Stomach smooth muscle (tissue), 2 donors: ENCODE measurements around the gene USP12.
"Not testable (repeated sequence)": the region's sequence is repeated elsewhere in the genome, so short reads cannot be mapped to it uniquely, and the experiment has no call there.

Experiments used
- H3K27ac ChIP-seq: one replicate; pipeline ENCODE4 v1.7.0; 2013; ENCODE audit warnings: mild to moderate bottlenecking, low read length, inconsistent platforms
- H3K27me3 ChIP-seq, 2 donors: one replicate each; pipeline ENCODE4 v1.7.0; 2013; ENCODE audit warnings: low read length in 2 of 2; ENCODE audit not compliant: insufficient read depth in 2 of 2, control insufficient read depth in 1 of 2
- H3K36me3 ChIP-seq, 2 donors: one replicate each; pipeline ENCODE4 v1.7.0; 2013; ENCODE audit warnings: low read length in 2 of 2; ENCODE audit not compliant: control insufficient read depth in 2 of 2, insufficient read depth in 2 of 2
- H3K4me1 ChIP-seq: one replicate; pipeline ENCODE4 v1.7.0; 2013; ENCODE audit warnings: low read length; ENCODE audit not compliant: control insufficient read depth, insufficient read depth
- H3K4me3 ChIP-seq, 2 donors: one replicate each; pipeline ENCODE4 v1.7.0; 2013; ENCODE audit warnings: low read length in 2 of 2
- H3K9ac ChIP-seq, 2 donors: one replicate each; pipeline ENCODE4 v1.7.0; 2013; ENCODE audit warnings: low read length in 2 of 2, mild to moderate bottlenecking in 1 of 2
- H3K9me3 ChIP-seq, 2 donors: one replicate each; pipeline ENCODE4 v1.7.0; 2013; ENCODE audit warnings: low read length in 2 of 2; ENCODE audit not compliant: control insufficient read depth in 2 of 2
- donor health status: healthy.
- donor health status: Pancreatic carcinoma.

The USP12 gene

GRCh38 chr13:27200413-27201070 lies 28.9 kb upstream of the USP12 start:
- Histone ChIP-seq H3K27me3 (no peaks in the 10 kb centered on the region), H3K4me3 (no peak overlapping the region), H3K9me3 (no peaks in the 10 kb centered on the region), H3K4me1 (no peaks in the 10 kb centered on the region), H3K36me3 (no peaks in the 10 kb centered on the region), H3K9ac (no peak overlapping the region), H3K27ac (no peak overlapping the region)

- Histone ChIP-seq H3K9ac (no peak overlapping the region), H3K27me3 (no peaks in the 10 kb centered on the region), H3K4me1 (no peaks in the 10 kb centered on the region), H3K36me3 (no peaks in the 10 kb centered on the region), H3K9me3 (no peaks in the 10 kb centered on the region), H3K4me3 (no peak overlapping the region), H3K27ac (no peak overlapping the region)
Observed at GRCh38 chr13:27199696-27200095, 28.1 kb upstream of the USP12 start.

- Histone ChIP-seq H3K36me3 (no peaks in the 10 kb centered on the region), H3K9ac (no peak overlapping the region), H3K9me3 (no peaks in the 10 kb centered on the region), H3K4me3 (no peak overlapping the region), H3K4me1 (no peaks in the 10 kb centered on the region), H3K27ac (no peak overlapping the region), H3K27me3 (no peaks in the 10 kb centered on the region)
Observed at GRCh38 chr13:27199211-27199610, 27.6 kb upstream of the USP12 start.

- H3K9ac ChIP-seq: no peak overlapping the region
- no peaks in the 10 kb centered on the region for H3K36me3 ChIP-seq
- no peaks in the 10 kb centered on the region for H3K27me3 ChIP-seq
- H3K4me3 ChIP-seq: no peak overlapping the region
- H3K4me1 ChIP-seq: no peaks in the 10 kb centered on the region
- no peak overlapping the region for H3K27ac ChIP-seq
- no peaks in the 10 kb centered on the region for H3K9me3 ChIP-seq
Observed at GRCh38 chr13:27194895-27195764, 23.5 kb upstream of the USP12 start.

- Histone ChIP-seq H3K4me1 (no peaks in the 10 kb centered on the region), H3K9ac (no peak overlapping the region), H3K9me3 (no peaks in the 10 kb centered on the region)
Observed at GRCh38 chr13:27194209-27194608, 22.6 kb upstream of the USP12 start.

GRCh38 chr13:27193496-27193895 lies 21.9 kb upstream of the USP12 start:
- H3K36me3 ChIP-seq: no peaks in the 10 kb centered on the region
- H3K4me1 ChIP-seq: no peaks in the 10 kb centered on the region
- no peak overlapping the region for H3K9ac ChIP-seq
- H3K4me3 ChIP-seq: no peak overlapping the region
- H3K27ac ChIP-seq: no peak overlapping the region
- H3K27me3 ChIP-seq: no peaks in the 10 kb centered on the region
- H3K9me3 ChIP-seq: no peaks in the 10 kb centered on the region

More at GRCh38 chr13:27194209-27194608, 22.6 kb upstream of the USP12 start:
- H3K36me3 ChIP-seq: no peaks in the 10 kb centered on the region
- no peak overlapping the region for H3K4me3 ChIP-seq
- H3K27ac ChIP-seq: no peak overlapping the region
- H3K27me3 ChIP-seq: no peaks in the 10 kb centered on the region

GRCh38 chr13:27192973-27193372 lies 21.4 kb upstream of the USP12 start:
- Histone ChIP-seq H3K27ac (no peak overlapping the region), H3K27me3 (no peaks in the 10 kb centered on the region), H3K36me3 (no peaks in the 10 kb centered on the region), H3K9ac (no peak overlapping the region), H3K9me3 (no peaks in the 10 kb centered on the region), H3K4me3 (no peak overlapping the region), H3K4me1 (no peaks in the 10 kb centered on the region)

- not testable (repeated sequence) for H3K36me3 ChIP-seq, H3K9ac ChIP-seq, H3K4me3 ChIP-seq, H3K9me3 ChIP-seq, H3K27me3 ChIP-seq, H3K27ac ChIP-seq, H3K4me1 ChIP-seq
Observed at GRCh38 chr13:27192367-27192766, 20.8 kb upstream of the USP12 start.

GRCh38 chr13:27189192-27189591 lies 17.6 kb upstream of the USP12 start:
- H3K4me3 ChIP-seq: no peak overlapping the region
- no peaks in the 10 kb centered on the region for H3K36me3 ChIP-seq
- no peaks in the 10 kb centered on the region for H3K9me3 ChIP-seq
- no peaks in the 10 kb centered on the region for H3K27me3 ChIP-seq
- H3K4me1 ChIP-seq: no peaks in the 10 kb centered on the region
- H3K27ac ChIP-seq: no peak overlapping the region
- no peak overlapping the region for H3K9ac ChIP-seq

GRCh38 chr13:27188239-27188638 lies 16.6 kb upstream of the USP12 start:
- no peak overlapping the region for H3K9ac ChIP-seq
- H3K9me3 ChIP-seq: no peaks in the 10 kb centered on the region
- H3K36me3 ChIP-seq: no peaks in the 10 kb centered on the region
- no peak overlapping the region for H3K4me3 ChIP-seq
- peaks cover 5% of the 10 kb centered on the region for H3K4me1 ChIP-seq
- no peaks in the 10 kb centered on the region for H3K27me3 ChIP-seq
- H3K27ac ChIP-seq: no peak overlapping the region

- Histone ChIP-seq H3K27ac (no peak overlapping the region), H3K9me3 (no peaks in the 10 kb centered on the region), H3K4me1 (peaks cover 8% of the 10 kb centered on the region), H3K9ac (no peak overlapping the region), H3K36me3 (no peaks in the 10 kb centered on the region), H3K27me3 (no peaks in the 10 kb centered on the region), H3K4me3 (no peak overlapping the region)
Observed at GRCh38 chr13:27186295-27186694, 14.7 kb upstream of the USP12 start.
